NT2/D1 (cell line): ENCODE measurements around the gene SLC7A5.
"Not testable (repeated sequence)": the region's sequence is repeated elsewhere in the genome, so short reads cannot be mapped to it uniquely, and the experiment has no call there.

Source experiments
- SUZ12 ChIP-seq: IDR thresholded peaks from 2 replicates; pipeline ENCODE4 v1.6.1; 2011; ENCODE audit not compliant: insufficient read length, insufficient read depth; ENCODE audit errors: extremely low read depth
- YY1 ChIP-seq: IDR thresholded peaks from 2 replicates; pipeline ENCODE4 v1.6.1; 2011; ENCODE audit not compliant: insufficient read length, insufficient read depth

GRCh38 chr16:87827588-87827915 is 41.8 kb downstream of the SLC7A5 start:
- not testable (repeated sequence) for TF ChIP-seq YY1, SUZ12
